Esophagus muscularis mucosa (tissue), 4 donors: ENCODE measurements around the gene JADE1. TPM values are rescaled to one million over a fixed set of nuclear protein-coding genes. Genes with fewer than 3 reads are reported as not detected.

ENCODE experiments used
- DNase-seq: peaks from one replicate; pipeline ENCODE4 v3.0.0-alpha.2; 2017; ENCODE audit errors: extremely low spot score
- H3K27ac ChIP-seq, 4 donors: fragments of 200-600 bp; sonication (generic); replicated peaks in 1 of 4; 1 replicate in 3 of 4; 2 replicates in 1 of 4; pipeline ENCODE4 v1.5.1; 2016 to 2019; ENCODE audit warnings: mild to moderate bottlenecking in 1 of 4
- H3K27me3 ChIP-seq, 4 donors: fragments of 200-600 bp; sonication (generic); one replicate each; pipeline versions ENCODE4 v1.5.1 to v1.6.0; 2016 to 2019
- H3K36me3 ChIP-seq, 4 donors: fragments of 200-600 bp; sonication (generic); one replicate each; pipeline ENCODE4 v1.5.1; 2016 to 2019
- H3K4me1 ChIP-seq, 4 donors: fragments of 200-600 bp; sonication (generic); one replicate each; pipeline ENCODE4 v1.5.1; 2016 to 2019
- H3K4me3 ChIP-seq, 4 donors: fragments of 200-600 bp; sonication (generic); 1 replicate in 2 of 4; 2 replicates in 2 of 4; pipeline ENCODE4 v1.5.1; 2016 to 2019; ENCODE audit warnings: mild to moderate bottlenecking in 4 of 4, moderate library complexity in 1 of 4
- H3K9me3 ChIP-seq, 4 donors: fragments of 200-600 bp; sonication (generic); 1 replicate in 3 of 4; 2 replicates in 1 of 4; pipeline ENCODE4 v1.5.1; 2016 to 2019
- EP300 ChIP-seq: sonication (generic); formaldehyde crosslinking; IDR thresholded peaks from one replicate; pipeline ENCODE4 v1.6.1; 2017; ENCODE audit warnings: antibody characterized with exemption
- POLR2A ChIP-seq: fragments of 450-650 bp; IDR thresholded peaks from one replicate; pipeline ENCODE4 v1.6.1; 2017; ENCODE audit warnings: antibody characterized with exemption, moderate library complexity, mild to moderate bottlenecking, low read depth
- POLR2AphosphoS5 ChIP-seq, 2 donors: sonication (generic); formaldehyde crosslinking; IDR thresholded peaks; one replicate each; pipeline ENCODE4 v1.6.1; 2017; ENCODE audit warnings: antibody characterized with exemption in 2 of 2
- WGBS: methylation state at CpG from one replicate; pipeline ENCODE4 v1.1.5; 2018; 5-methylcytosine and 5-hydroxymethylcytosine counted together
- intact Hi-C: fragments of 100-400 bp; cut with DNase I; formaldehyde crosslinking; loops from one replicate; pipeline ENCODE4 v1.15.1; 2023
- total RNA-seq, 4 donors: library from RNA; depleted of rRNA; stranded (reverse); fragments of >200 nt; gene quantifications; one replicate each; pipeline versions ENCODE4 v1.1.0 to v1.2.1, GENCODE V29; 2016
- TF ChIP-seq, protein P1 (sequence below), 3 experiments: fragments of 200-600 bp in 2 of 3; fragments of 450-650 bp in 1 of 3; sonication (generic) in 2 of 3; IDR thresholded peaks; one replicate each; pipeline ENCODE4 v1.5.1; 2017 to 2019; ENCODE audit warnings: antibody characterized with exemption in 3 of 3, mild to moderate bottlenecking in 2 of 3, moderate library complexity in 1 of 3

JADE1 gene
- total RNA-seq, 4 donors from 2014 or later, result 40.8 to 60.1 (median 52.0) TPM

DNA sequence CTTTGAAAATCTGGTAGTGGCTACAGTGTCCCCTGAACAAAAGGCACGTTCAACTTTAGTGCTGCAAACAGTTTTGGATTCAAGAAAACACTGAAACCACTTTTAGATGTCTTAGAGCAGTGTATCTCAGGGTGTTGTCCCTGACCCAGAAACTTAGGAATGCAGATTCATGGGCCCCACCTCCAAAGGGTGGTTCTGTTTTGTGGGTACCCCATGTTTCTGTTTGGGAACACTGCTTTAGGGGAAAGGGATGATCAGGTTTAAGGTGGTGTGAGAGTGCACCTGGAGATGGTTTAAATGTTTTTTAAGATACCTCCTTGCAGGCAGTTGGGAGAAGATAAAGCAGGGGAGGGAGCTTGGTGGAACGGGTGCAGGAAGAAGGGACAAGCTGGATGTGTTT lies 55.6 kb downstream of the JADE1 start:
- intact Hi-C loops, result no loop called here
- 87% methylated on average over 2 of the region's 2 CpGs for WGBS
- H3K27ac ChIP-seq, result no peak overlapping the region
- peaks cover 27 to 97% (median 74%) of the 10 kb centered on the region in 4 donors for H3K36me3 ChIP-seq
- DNase-seq, result no peak
- H3K4me3 ChIP-seq, result no peak overlapping the region
- H3K4me1 ChIP-seq, result peaks cover 6 to 30% (median 23%) of the 10 kb centered on the region in 4 donors
- H3K27me3 ChIP-seq, result no peaks in the 10 kb centered on the region
- TF ChIP-seq, protein P1, sequence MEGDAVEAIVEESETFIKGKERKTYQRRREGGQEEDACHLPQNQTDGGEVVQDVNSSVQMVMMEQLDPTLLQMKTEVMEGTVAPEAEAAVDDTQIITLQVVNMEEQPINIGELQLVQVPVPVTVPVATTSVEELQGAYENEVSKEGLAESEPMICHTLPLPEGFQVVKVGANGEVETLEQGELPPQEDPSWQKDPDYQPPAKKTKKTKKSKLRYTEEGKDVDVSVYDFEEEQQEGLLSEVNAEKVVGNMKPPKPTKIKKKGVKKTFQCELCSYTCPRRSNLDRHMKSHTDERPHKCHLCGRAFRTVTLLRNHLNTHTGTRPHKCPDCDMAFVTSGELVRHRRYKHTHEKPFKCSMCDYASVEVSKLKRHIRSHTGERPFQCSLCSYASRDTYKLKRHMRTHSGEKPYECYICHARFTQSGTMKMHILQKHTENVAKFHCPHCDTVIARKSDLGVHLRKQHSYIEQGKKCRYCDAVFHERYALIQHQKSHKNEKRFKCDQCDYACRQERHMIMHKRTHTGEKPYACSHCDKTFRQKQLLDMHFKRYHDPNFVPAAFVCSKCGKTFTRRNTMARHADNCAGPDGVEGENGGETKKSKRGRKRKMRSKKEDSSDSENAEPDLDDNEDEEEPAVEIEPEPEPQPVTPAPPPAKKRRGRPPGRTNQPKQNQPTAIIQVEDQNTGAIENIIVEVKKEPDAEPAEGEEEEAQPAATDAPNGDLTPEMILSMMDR (IDR thresholded peaks at IDR 0.05), result no peak
- TF ChIP-seq EP300 (no peak), POLR2A (no peak), POLR2AphosphoS5 (IDR thresholded peaks at IDR 0.05) (no peak)
- H3K9me3 ChIP-seq, result no peaks in the 10 kb centered on the region

DNA sequence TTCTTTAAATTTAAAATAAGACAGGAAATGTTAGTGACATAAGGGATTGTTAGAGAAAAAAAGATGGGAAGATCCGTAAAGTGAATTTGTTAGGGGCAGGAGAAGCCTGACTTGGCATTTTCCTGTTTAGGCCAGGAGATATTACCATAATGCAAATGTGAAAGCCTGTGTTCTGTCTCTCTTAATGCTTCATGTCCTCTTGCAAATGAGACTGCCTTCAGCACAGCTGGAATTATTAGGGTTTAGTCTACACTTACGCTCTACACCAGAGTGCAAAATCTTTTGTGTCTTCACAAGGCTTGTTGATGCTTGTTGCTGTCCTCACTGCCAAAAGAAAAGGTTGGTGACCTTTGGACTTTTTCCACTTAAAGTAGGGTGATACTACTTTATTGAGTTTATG lies 56.8 kb downstream of the JADE1 start:
- Histone ChIP-seq H3K27me3 (no peaks in the 10 kb centered on the region), H3K4me1 (peaks cover 3 to 24% (median 16%) of the 10 kb centered on the region in 4 donors), H3K27ac (no peak overlapping the region), H3K36me3 (peaks cover 25 to 97% (median 72%) of the 10 kb centered on the region in 4 donors), H3K4me3 (no peak overlapping the region), H3K9me3 (no peaks in the 10 kb centered on the region)
- TF ChIP-seq, protein P1 (IDR thresholded peaks at IDR 0.05), result no peak
- TF ChIP-seq POLR2AphosphoS5 (IDR thresholded peaks at IDR 0.05), result no peak
- TF ChIP-seq POLR2A, result no peak
- intact Hi-C loops, result no loop called here
- DNase-seq, result no peak
- 89% methylated on average over 2 of the region's 2 CpGs for WGBS

DNA sequence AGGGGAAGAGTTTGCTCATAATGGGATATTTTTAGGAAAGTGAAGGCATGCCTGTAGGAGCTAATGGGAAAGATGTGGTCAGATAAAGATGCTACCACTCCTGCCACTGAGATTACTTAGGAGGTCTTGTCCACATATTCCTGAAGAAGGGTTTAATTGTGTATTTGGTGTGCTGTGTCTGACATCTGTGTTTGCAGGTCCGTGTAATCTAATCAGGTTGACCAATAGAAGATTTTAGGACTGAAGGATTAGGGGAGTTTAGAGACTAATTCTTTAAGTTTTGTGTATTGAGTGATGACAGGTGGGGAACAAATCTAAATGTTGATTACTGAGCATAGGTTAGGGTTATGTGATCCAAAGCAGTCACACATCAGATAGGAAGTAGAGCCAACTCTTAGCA lies 57.2 kb downstream of the JADE1 start:
- intact Hi-C loops, result no loop called here
- TF ChIP-seq EP300 (no peak), POLR2AphosphoS5 (IDR thresholded peaks at IDR 0.05) (no peak), POLR2A (no peak)
- TF ChIP-seq, protein P1 (IDR thresholded peaks at IDR 0.05), result no peak
- no peak overlapping the region for H3K27ac ChIP-seq
- H3K9me3 ChIP-seq, result no peaks in the 10 kb centered on the region
- H3K36me3 ChIP-seq, result peaks cover 25 to 97% (median 72%) of the 10 kb centered on the region in 4 donors
- no peaks in the 10 kb centered on the region for H3K27me3 ChIP-seq
- H3K4me1 ChIP-seq, result peaks cover 3 to 20% (median 15%) of the 10 kb centered on the region in 4 donors
- 88% methylated on average over 1 of the region's 1 CpG for WGBS
- no peak for DNase-seq
- no peak overlapping the region for H3K4me3 ChIP-seq

DNA sequence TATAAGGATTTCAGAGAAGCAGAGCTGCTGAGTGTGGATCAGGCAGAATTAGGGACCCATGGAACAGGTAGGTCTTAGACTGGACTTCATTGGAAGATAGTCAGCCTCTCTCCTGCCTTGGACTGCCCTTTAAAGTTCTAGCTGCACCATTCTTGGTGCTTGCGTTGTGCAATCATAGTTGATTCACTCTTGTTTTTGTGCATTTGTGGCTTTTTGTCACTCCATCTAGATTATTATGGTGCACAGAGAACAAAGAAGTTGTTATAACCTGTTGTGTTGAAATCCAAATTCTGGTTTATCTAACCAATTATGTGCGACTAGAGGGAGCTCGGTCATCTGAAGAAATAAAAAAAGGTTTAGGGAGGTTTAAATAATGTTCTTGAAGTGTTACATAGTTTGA lies 59.3 kb downstream of the JADE1 start:
- no peak overlapping the region for H3K4me3 ChIP-seq
- TF ChIP-seq, protein P1 (IDR thresholded peaks at IDR 0.05), result no peak
- no peak for TF ChIP-seq POLR2AphosphoS5 (IDR thresholded peaks at IDR 0.05)
- peaks cover 0 to 2% (median 0%) of the 10 kb centered on the region in 4 donors for H3K4me1 ChIP-seq
- H3K9me3 ChIP-seq, result no peaks in the 10 kb centered on the region
- DNase-seq, result no peak
- H3K36me3 ChIP-seq, result peaks cover 28 to 93% (median 73%) of the 10 kb centered on the region in 4 donors
- H3K27ac ChIP-seq, result no peak overlapping the region
- WGBS, result 96% methylated on average over 3 of the region's 3 CpGs
- intact Hi-C loops, result no loop called here
- no peaks in the 10 kb centered on the region for H3K27me3 ChIP-seq
